Spleen (tissue), 11 donors: Measurements from ENCODE around the gene FAM83G. TPM values are rescaled to one million over a fixed set of nuclear protein-coding genes. Genes with fewer than 3 reads are reported as not detected.
A peak's percentile ranks its signal among the peaks of the same experiment; 100 is the strongest.

Experiments
- DNase-seq: peaks from one replicate; pipeline ENCODE4 v3.0.0-alpha.2; 2020
- H3K27ac ChIP-seq, 8 donors: fragments of 200-600 bp; sonication (generic) in 7 of 8; 1 replicate in 4 of 8; 2 replicates in 4 of 8; pipeline versions ENCODE4 v1.5.0 to v1.8.0; 2016 to 2021; ENCODE audit warnings: inconsistent platforms in 4 of 8, mild to moderate bottlenecking in 4 of 8, moderate library complexity in 1 of 8
- H3K27me3 ChIP-seq, 7 donors: fragments of 200-600 bp; sonication (generic) in 6 of 7; replicated peaks in 1 of 7; 1 replicate in 4 of 7; 2 replicates in 3 of 7; pipeline versions ENCODE4 v1.5.0 to v1.8.0; 2016 to 2021; ENCODE audit warnings: inconsistent platforms in 3 of 7, mild to moderate bottlenecking in 1 of 7
- H3K36me3 ChIP-seq, 6 donors: fragments of 200-600 bp; sonication (generic) in 5 of 6; 1 replicate in 4 of 6; 2 replicates in 2 of 6; pipeline versions ENCODE4 v1.5.0 to v1.8.0; 2016 to 2021; ENCODE audit warnings: inconsistent platforms in 2 of 6
- H3K4me1 ChIP-seq, 6 donors: fragments of 200-600 bp; sonication (generic) in 5 of 6; 1 replicate in 3 of 6; 2 replicates in 3 of 6; pipeline versions ENCODE4 v1.5.0 to v1.8.0; 2016 to 2021; ENCODE audit warnings: inconsistent platforms in 3 of 6
- H3K4me3 ChIP-seq, 8 donors: fragments of 200-600 bp; sonication (generic) in 7 of 8; 1 replicate in 4 of 8; 2 replicates in 4 of 8; pipeline versions ENCODE4 v1.5.0 to v1.8.0; 2016 to 2021; ENCODE audit warnings: inconsistent platforms in 4 of 8, mild to moderate bottlenecking in 4 of 8, moderate library complexity in 2 of 8
- H3K9me3 ChIP-seq, 8 donors: fragments of 200-600 bp; sonication (generic) in 7 of 8; 1 replicate in 4 of 8; 2 replicates in 4 of 8; pipeline versions ENCODE4 v1.5.0 to v1.8.0; 2016 to 2021; ENCODE audit warnings: inconsistent platforms in 4 of 8
- POLR2A ChIP-seq, 3 donors: fragments of 450-650 bp; IDR thresholded peaks; one replicate each; pipeline ENCODE4 v1.5.1; 2017; ENCODE audit warnings: antibody characterized with exemption in 3 of 3, mild to moderate bottlenecking in 1 of 3
- POLR2AphosphoS5 ChIP-seq, 3 donors: sonication (generic); formaldehyde crosslinking; IDR thresholded peaks; one replicate each; pipeline ENCODE4 v1.5.1; 2017; ENCODE audit warnings: antibody characterized with exemption in 3 of 3
- WGBS, 5 donors: extraction: QIAGEN DNeasy Blood & Tissue Kit in 3 of 5; methylation state at CpG; one replicate each; pipeline versions ENCODE4 v1.1.5 to v1.1.7; 2013 to 2018; 5-methylcytosine and 5-hydroxymethylcytosine counted together
- intact Hi-C: fragments of 100-400 bp; cut with DNase I; formaldehyde crosslinking; loops from one replicate; pipeline ENCODE4 v1.15.0; 2023; ENCODE audit warnings: low total_unique reads
- polyA plus RNA-seq, 3 donors: library from polyadenylated mRNA; stranded (reverse); fragments of 200-250 nt; gene quantifications; one replicate each; pipeline ENCODE4 v1.2.1, GENCODE V29; 2013
- total RNA-seq, 7 donors: library from RNA; depleted of rRNA in 3 of 7; stranded (reverse); fragments of >200 nt in 3 of 7; fragmentation: NEBNext Ultra II Directional in 4 of 7; extraction: Animal tissue kit (Norgen Biotek cat#: 25700) in 4 of 7; gene quantifications; one replicate each; pipeline versions ENCODE4 v1.1.0 to v1.2.1, GENCODE V29; 2016 to 2021
- TF ChIP-seq, protein P1 (sequence below), 11 experiments: fragments of 200-600 bp in 7 of 11; fragments of 450-650 bp in 4 of 11; sonication (generic) in 4 of 11; IDR thresholded peaks in 8 of 11; conservative IDR thresholded peaks in 3 of 11; 1 replicate in 7 of 11; 2 replicates in 4 of 11; pipeline versions ENCODE4 v1.4.0 to v1.8.0; 2016 to 2021; ENCODE audit warnings: antibody characterized with exemption in 11 of 11, inconsistent platforms in 4 of 11, mild to moderate bottlenecking in 1 of 11
- donor health status: healthy with polysubstance abuse.
- donor health status: DM: no; HTN: no; CAD: no; lungs with moderate emphysema.
- donor health status: DM: no; HTN: no; CAD: no.
- donor health status: Bipolar disorder and iron deficiency.
- donor health status: healthy.
- donor health status: DM: no; HTN: no; CAD: no.
- donor health status: DM: yes; HTN: yes; CAD: no.

Gene FAM83G
- total and polyA plus RNA-seq, 10 donors = 1.3 to 5.4 (median 4.6) TPM

DNA sequence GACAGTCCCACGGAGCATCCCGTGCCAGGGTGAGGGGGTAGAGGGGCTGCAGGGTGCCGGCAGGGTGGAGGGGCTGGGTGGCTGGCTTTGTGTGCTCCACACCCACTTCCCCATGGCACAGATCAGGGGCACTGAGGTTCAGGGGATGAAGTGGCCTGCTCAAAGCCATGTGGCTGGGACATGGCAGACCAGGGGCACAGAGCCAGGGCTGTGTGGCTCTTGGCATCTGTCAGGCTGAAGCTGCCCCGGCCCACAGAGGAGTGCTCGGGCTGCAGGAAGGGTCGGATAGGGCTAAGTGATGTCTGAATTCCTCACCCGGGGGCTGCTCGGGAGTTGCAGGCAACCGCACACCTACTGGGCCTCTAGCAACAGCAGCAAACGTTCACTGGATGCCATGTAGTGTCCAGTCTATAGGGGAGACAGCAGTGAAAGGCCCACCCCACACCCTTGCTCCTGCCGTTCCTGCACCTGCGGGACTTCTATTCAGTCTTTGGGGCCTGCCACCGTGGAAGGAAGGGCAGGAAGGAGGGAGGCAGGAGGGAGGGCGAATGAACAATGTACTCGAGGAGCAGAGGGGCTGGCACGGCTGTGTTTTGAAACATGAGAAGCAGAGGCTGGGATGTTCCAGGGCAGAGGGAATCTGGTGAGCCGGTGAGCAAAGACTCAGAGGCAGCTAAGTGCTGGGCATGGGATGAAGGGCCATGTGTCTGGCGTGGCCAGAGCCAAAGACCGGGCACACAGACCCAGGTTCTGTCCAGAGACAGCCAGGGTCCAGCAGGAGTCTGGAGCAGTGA lies 37.5 kb downstream of the FAM83G start:
- DNase-seq = no peak
- 60 to 72% (median 66%) methylated on average over 13 to 19 of the region's 19 CpGs for WGBS, 5 donors

DNA sequence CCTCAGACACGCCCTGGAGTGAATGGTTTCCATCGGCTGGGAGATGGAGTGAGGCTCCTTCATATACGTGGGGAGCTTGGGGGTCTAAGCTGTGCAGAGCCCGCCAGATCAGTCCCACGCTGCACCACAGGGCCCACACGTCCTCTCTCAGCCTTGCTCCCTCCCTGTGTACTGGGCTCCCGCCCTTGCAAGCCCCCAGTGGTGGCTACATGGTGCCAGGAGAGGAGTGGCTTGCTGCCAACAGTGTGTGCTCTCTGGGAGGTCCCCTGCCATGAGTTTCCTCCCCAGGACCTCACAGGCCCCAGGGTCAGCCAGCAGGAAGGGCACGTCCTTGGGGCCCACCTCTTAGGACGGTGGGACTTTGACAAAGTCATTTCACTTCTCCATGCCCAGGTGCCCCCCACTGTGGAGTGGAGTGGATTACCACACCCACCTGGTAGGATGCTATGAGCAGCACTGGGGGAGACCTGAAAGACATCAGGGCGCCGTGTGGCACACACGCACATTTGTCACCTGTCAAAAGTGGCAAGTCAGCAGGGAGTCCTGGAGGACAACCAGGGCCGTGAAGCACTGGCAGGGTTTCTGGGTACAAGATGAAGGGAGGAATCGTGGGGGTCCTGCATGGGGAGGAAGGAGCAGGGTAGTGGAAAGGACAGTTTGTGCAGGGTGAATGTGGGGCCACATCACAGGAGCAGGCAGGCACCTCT lies 38.9 kb downstream of the FAM83G start:
- Histone ChIP-seq H3K4me3 (no peak overlapping the region), H3K27me3 (no peaks in the 10 kb centered on the region), H3K36me3 (peaks cover 0 to 6% (median 0%) of the 10 kb centered on the region in 6 donors), H3K9me3 (no peaks in the 10 kb centered on the region), H3K27ac (no peak overlapping the region), H3K4me1 (peaks cover 0 to 52% (median 22%) of the 10 kb centered on the region in 6 donors)
- DNase-seq = no peak
- intact Hi-C loops = no loop called here
- TF ChIP-seq POLR2A (IDR thresholded peaks at IDR 0.05) (no peak), POLR2AphosphoS5 (IDR thresholded peaks at IDR 0.05) (peak in 1 of 3 donors; percentile 28)
- TF ChIP-seq, protein P1, sequence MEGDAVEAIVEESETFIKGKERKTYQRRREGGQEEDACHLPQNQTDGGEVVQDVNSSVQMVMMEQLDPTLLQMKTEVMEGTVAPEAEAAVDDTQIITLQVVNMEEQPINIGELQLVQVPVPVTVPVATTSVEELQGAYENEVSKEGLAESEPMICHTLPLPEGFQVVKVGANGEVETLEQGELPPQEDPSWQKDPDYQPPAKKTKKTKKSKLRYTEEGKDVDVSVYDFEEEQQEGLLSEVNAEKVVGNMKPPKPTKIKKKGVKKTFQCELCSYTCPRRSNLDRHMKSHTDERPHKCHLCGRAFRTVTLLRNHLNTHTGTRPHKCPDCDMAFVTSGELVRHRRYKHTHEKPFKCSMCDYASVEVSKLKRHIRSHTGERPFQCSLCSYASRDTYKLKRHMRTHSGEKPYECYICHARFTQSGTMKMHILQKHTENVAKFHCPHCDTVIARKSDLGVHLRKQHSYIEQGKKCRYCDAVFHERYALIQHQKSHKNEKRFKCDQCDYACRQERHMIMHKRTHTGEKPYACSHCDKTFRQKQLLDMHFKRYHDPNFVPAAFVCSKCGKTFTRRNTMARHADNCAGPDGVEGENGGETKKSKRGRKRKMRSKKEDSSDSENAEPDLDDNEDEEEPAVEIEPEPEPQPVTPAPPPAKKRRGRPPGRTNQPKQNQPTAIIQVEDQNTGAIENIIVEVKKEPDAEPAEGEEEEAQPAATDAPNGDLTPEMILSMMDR (IDR thresholded peaks at IDR 0.05 in 8 of 11, conservative IDR thresholded peaks at IDR 0.05 in 3 of 11) = no peak
- WGBS, 5 donors = 49 to 70% (median 67%) methylated on average over 9 to 14 of the region's 14 CpGs

More for the DNA sequence above, 37.5 kb downstream of the FAM83G start:
- no peak for TF ChIP-seq POLR2A (IDR thresholded peaks at IDR 0.05)
- TF ChIP-seq POLR2AphosphoS5 (IDR thresholded peaks at IDR 0.05) = no peak
- TF ChIP-seq, protein P1 (IDR thresholded peaks at IDR 0.05 in 8 of 11, conservative IDR thresholded peaks at IDR 0.05 in 3 of 11) = no peak
- no peaks in the 10 kb centered on the region for H3K9me3 ChIP-seq
- intact Hi-C loops = no loop called here
- H3K36me3 ChIP-seq = peaks cover 0 to 19% (median 3%) of the 10 kb centered on the region in 6 donors
- H3K4me1 ChIP-seq = peaks cover 0 to 42% (median 17%) of the 10 kb centered on the region in 6 donors
- H3K4me3 ChIP-seq = no peak overlapping the region
- no peaks in the 10 kb centered on the region for H3K27me3 ChIP-seq
- H3K27ac ChIP-seq = no peak overlapping the region

DNA sequence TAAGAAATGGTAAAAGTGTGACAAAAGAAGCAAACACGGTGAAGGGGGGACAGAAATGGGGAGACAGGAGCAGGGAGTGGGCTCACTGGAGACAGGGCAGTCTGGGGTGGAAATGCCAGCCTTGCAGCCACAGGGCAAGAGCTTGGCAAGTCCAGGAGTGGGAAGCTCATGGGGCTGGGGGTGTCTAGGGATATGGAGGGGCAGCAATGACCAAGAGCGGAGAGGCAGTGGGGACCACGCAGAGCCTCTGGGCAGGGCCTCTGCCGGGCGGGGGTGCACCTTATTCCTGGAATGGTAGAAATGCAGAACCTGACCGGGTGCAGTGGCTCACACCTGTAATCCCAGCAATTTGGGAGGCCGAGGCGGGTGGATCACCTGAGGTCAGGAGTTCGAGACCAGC lies 40.0 kb downstream of the FAM83G start:
- WGBS, 5 donors = 89 to 96% (median 92%) methylated on average over 9 of the region's 9 CpGs
- H3K9me3 ChIP-seq = no peaks in the 10 kb centered on the region
- no peak for DNase-seq
- TF ChIP-seq POLR2AphosphoS5 (IDR thresholded peaks at IDR 0.05) (no peak), POLR2A (IDR thresholded peaks at IDR 0.05) (no peak)
- TF ChIP-seq, protein P1 (IDR thresholded peaks at IDR 0.05 in 8 of 11, conservative IDR thresholded peaks at IDR 0.05 in 3 of 11) = no peak
- no peaks in the 10 kb centered on the region for H3K27me3 ChIP-seq
- H3K27ac ChIP-seq = no peak overlapping the region
- H3K4me3 ChIP-seq = no peak overlapping the region
- no peaks in the 10 kb centered on the region for H3K36me3 ChIP-seq
- intact Hi-C loops = no loop called here
- peaks cover 0 to 48% (median 20%) of the 10 kb centered on the region in 6 donors for H3K4me1 ChIP-seq

DNA sequence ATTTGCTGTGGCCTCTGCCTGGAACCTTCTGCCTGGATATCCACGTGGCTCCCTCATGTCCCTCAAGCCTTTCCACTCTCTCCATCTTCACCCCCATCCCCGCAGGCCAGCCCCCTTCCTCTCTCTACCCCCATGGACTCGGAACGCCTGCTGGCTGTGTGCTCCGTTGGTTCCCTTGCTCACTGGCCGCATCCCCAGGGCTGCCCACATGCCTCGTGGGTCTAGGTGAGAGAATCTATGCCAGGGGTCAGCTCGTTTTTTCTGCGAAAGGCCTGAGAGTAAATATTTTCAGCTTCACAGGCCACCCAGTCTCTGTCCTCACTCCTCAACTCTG lies 40.6 kb downstream of the FAM83G start:
- intact Hi-C loops = no loop called here

More for the DNA sequence above, 40.6 kb downstream of the FAM83G start:
- Histone ChIP-seq H3K27me3 (no peaks in the 10 kb centered on the region), H3K9me3 (no peaks in the 10 kb centered on the region), H3K4me3 (no peak overlapping the region), H3K4me1 (peaks cover 0 to 42% (median 15%) of the 10 kb centered on the region in 6 donors), H3K36me3 (no peaks in the 10 kb centered on the region), H3K27ac (no peak overlapping the region)
- no peak for DNase-seq
- WGBS, 5 donors = 85 to 95% (median 89%) methylated on average over 9 of the region's 9 CpGs
- TF ChIP-seq, protein P1 (IDR thresholded peaks at IDR 0.05 in 8 of 11, conservative IDR thresholded peaks at IDR 0.05 in 3 of 11) = no peak
- TF ChIP-seq POLR2A (IDR thresholded peaks at IDR 0.05) (no peak), POLR2AphosphoS5 (IDR thresholded peaks at IDR 0.05) (no peak)
